Endodermal cell (in vitro differentiated cells): ENCODE measurements around the gene PARD3B. TPM values are rescaled to one million over a fixed set of nuclear protein-coding genes. Genes with fewer than 3 reads are reported as not detected.

ENCODE experiments used
- DNase-seq: peaks from one replicate; pipeline ENCODE4 v3.0.0-alpha.2; 2017
- H3K27ac ChIP-seq: 2 replicates; pipeline ENCODE4 v1.5.1; 2013; ENCODE audit warnings: mild to moderate bottlenecking, low read depth, low read length, moderate library complexity
- H3K27me3 ChIP-seq: 2 replicates; pipeline ENCODE4 v1.6.1; 2013; ENCODE audit warnings: mild to moderate bottlenecking, low read length, moderate library complexity; ENCODE audit not compliant: insufficient read depth, control insufficient read depth, poor library complexity, severe bottlenecking
- H3K36me3 ChIP-seq: 2 replicates; pipeline ENCODE4 v1.7.0; 2013; ENCODE audit warnings: mild to moderate bottlenecking, low read length, moderate library complexity; ENCODE audit not compliant: control insufficient read depth, insufficient read depth
- H3K4me1 ChIP-seq: one replicate; pipeline ENCODE4 v1.7.0; 2013; ENCODE audit warnings: low read length; ENCODE audit not compliant: control insufficient read depth, insufficient read depth
- H3K4me3 ChIP-seq: 2 replicates; pipeline ENCODE4 v1.5.1; 2013; ENCODE audit warnings: mild to moderate bottlenecking, low read length, moderate library complexity
- H3K9ac ChIP-seq: 2 replicates; pipeline ENCODE4 v1.6.1; 2013; ENCODE audit warnings: mild to moderate bottlenecking, low read length, moderate library complexity; ENCODE audit not compliant: poor library complexity, severe bottlenecking; ENCODE audit errors: extremely low read depth
- H3K9me3 ChIP-seq: 2 replicates; pipeline ENCODE4 v1.6.1; 2013; ENCODE audit warnings: mild to moderate bottlenecking, low read length, moderate library complexity; ENCODE audit not compliant: control insufficient read depth
- H3K27ac Mint-ChIP-seq: 2 replicates; pipeline ENCODE4 v1.8.0; 2020; ENCODE audit warnings: mixed read lengths
- H3K27me3 Mint-ChIP-seq: 2 replicates; pipeline ENCODE4 v1.8.0; 2021; ENCODE audit warnings: mild to moderate bottlenecking, mixed read lengths; ENCODE audit not compliant: insufficient read depth
- H3K36me3 Mint-ChIP-seq: 2 replicates; pipeline ENCODE4 v1.8.0; 2020; ENCODE audit warnings: low read depth, mixed read lengths
- H3K4me1 Mint-ChIP-seq: 2 replicates; pipeline ENCODE4 v1.8.0; 2020; ENCODE audit warnings: mixed read lengths
- H3K4me3 Mint-ChIP-seq: 2 replicates; pipeline ENCODE4 v1.8.0; 2020; ENCODE audit warnings: mild to moderate bottlenecking, moderate library complexity, mixed read lengths
- H3K9me3 Mint-ChIP-seq: 2 replicates; pipeline ENCODE4 v1.8.0; 2020; ENCODE audit warnings: mild to moderate bottlenecking, mixed read lengths
- WGBS, 2 experiments: methylation state at CpG; one replicate each; pipeline versions ENCODE4 v1.1.5 to v1.1.7; 2013; ENCODE audit warnings: missing lambda C conversion rate in 2 of 2, mixed read lengths in 1 of 2; ENCODE audit not compliant: insufficient coverage in 1 of 2, insufficient read length in 1 of 2; 5-methylcytosine and 5-hydroxymethylcytosine counted together
- total RNA-seq, 2 donors: library from RNA; stranded (reverse); fragmentation: NEBNext Ultra II Directional in 1 of 2; extraction: Animal tissue kit (Norgen Biotek cat#: 25700) in 1 of 2; gene quantifications; 2 replicates in 1 of 2; 3 replicates in 1 of 2; pipeline ENCODE4 v1.2.1, GENCODE V29; 2021
- TF ChIP-seq, protein P1 (sequence below): fragments of 200-600 bp; sonication (generic); conservative IDR thresholded peaks from 2 replicates; pipeline ENCODE4 v1.5.0; 2021; ENCODE audit warnings: antibody characterized with exemption, mild to moderate bottlenecking

PARD3B gene
- total RNA-seq, 2 donors from 2014 or later, result 2.5 to 5.6 TPM

DNA sequence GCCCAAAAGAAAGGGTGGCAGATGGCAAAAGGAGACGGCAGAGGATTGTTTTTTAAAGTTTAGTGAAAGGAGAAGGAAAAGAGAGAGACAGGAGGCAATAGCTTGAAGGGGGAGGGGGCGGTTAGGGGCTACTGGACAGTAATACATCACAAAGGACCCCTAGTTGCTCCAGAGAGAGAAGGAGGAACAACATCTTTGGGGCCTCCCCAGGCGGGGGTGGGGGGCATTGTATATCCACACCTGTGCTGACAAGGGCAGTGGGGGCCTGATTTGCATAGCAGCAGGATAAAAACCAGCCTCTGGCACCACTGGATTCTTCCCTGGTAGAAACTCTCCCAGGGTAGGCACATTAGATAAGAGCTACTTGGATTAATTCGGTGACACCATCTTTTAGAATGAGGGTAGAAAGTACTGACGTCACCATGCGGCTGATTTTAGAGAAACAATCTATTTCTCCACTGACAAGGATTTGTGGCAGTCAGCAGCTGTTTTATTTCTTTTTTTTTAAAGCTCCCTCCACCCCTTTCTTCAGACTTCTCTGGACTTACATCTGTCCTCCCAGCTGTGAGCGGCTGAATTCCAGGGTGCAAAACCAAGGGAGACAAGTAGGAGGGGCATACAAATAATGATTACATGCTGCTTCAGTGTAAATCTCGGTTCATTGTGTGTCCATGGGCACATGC, 937.3 kb downstream of the PARD3B start:
- Histone ChIP-seq H3K4me1 (no peaks in the 10 kb centered on the region), H3K27me3 (no peaks in the 10 kb centered on the region), H3K9me3 (no peaks in the 10 kb centered on the region), H3K4me3 (no peak overlapping the region), H3K27ac (peak overlapping the region; percentile 21), H3K36me3 (no peaks in the 10 kb centered on the region), H3K9ac (no peak overlapping the region)
- Mint-ChIP-seq H3K9me3 (no peaks in the 10 kb centered on the region), H3K27ac (no peak overlapping the region), H3K27me3 (peaks cover 1% of the 10 kb centered on the region), H3K4me1 (peaks cover 7% of the 10 kb centered on the region), H3K4me3 (no peak overlapping the region), H3K36me3 (no peaks in the 10 kb centered on the region)
- TF ChIP-seq, protein P1, sequence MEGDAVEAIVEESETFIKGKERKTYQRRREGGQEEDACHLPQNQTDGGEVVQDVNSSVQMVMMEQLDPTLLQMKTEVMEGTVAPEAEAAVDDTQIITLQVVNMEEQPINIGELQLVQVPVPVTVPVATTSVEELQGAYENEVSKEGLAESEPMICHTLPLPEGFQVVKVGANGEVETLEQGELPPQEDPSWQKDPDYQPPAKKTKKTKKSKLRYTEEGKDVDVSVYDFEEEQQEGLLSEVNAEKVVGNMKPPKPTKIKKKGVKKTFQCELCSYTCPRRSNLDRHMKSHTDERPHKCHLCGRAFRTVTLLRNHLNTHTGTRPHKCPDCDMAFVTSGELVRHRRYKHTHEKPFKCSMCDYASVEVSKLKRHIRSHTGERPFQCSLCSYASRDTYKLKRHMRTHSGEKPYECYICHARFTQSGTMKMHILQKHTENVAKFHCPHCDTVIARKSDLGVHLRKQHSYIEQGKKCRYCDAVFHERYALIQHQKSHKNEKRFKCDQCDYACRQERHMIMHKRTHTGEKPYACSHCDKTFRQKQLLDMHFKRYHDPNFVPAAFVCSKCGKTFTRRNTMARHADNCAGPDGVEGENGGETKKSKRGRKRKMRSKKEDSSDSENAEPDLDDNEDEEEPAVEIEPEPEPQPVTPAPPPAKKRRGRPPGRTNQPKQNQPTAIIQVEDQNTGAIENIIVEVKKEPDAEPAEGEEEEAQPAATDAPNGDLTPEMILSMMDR, result no peak
- 36 to 57% methylated on average over 7 to 8 of the region's 8 CpGs for WGBS, 2 experiments
- peak; percentile 52 for DNase-seq

DNA sequence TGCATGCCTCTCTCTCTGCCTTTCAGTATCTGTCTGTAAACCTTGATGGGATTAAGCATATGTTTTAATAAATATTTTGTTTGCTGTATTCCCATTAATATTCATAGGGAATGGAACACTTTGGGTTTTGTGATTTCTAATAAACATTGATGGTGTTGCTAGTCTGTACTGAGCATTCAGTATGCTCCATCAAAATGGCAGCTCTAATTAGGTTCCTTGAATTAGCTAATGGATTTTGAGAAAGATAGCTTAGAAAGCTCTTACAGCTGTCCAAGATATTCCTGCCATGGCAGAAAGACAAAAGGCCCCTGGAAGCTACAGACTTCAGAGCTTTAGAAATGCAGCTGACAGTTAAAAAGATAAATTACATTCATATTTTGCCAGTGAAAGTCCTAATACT, 937.8 kb downstream of the PARD3B start:
- no peaks in the 10 kb centered on the region for H3K27me3 ChIP-seq
- TF ChIP-seq, protein P1, result no peak
- Mint-ChIP-seq H3K4me3 (no peak overlapping the region), H3K4me1 (peaks cover 7% of the 10 kb centered on the region), H3K9me3 (no peaks in the 10 kb centered on the region), H3K27ac (no peak overlapping the region), H3K27me3 (no peaks in the 10 kb centered on the region), H3K36me3 (no peaks in the 10 kb centered on the region)
- H3K27ac ChIP-seq, result peak overlapping the region; percentile 21
- H3K4me1 ChIP-seq, result no peaks in the 10 kb centered on the region
- H3K36me3 ChIP-seq, result no peaks in the 10 kb centered on the region
- H3K9me3 ChIP-seq, result no peaks in the 10 kb centered on the region
- H3K4me3 ChIP-seq, result no peak overlapping the region
- no peak overlapping the region for H3K9ac ChIP-seq
- no peak for DNase-seq

DNA sequence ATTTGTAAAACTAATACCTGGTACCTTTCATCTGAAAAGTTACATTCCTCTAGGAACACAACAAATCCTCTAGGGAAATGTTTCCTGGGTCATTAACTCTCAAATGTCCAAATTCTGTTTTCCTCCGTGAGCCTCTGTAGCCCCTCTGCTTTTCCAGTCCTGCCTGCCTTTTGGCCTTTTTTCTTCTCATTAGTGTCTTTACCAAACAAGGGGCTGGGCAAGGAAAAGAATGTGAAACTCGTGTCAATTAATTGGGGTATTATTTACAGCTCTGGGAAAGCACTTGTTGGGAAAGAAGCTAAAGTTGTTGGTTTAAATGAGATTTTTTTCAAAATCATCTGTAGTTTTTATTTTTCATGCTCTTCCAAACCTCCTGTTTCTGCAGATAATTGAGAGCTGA, 938.9 kb downstream of the PARD3B start:
- H3K27me3 Mint-ChIP-seq, result no peaks in the 10 kb centered on the region
- H3K27ac ChIP-seq, result no peak overlapping the region
- 40 to 42% methylated on average over 2 of the region's 2 CpGs for WGBS, 2 experiments
- no peaks in the 10 kb centered on the region for H3K9me3 ChIP-seq
- H3K4me3 Mint-ChIP-seq, result no peak overlapping the region
- no peaks in the 10 kb centered on the region for H3K36me3 ChIP-seq
- peaks cover 7% of the 10 kb centered on the region for H3K4me1 Mint-ChIP-seq
- H3K9me3 Mint-ChIP-seq, result no peaks in the 10 kb centered on the region
- H3K36me3 Mint-ChIP-seq, result no peaks in the 10 kb centered on the region
- H3K9ac ChIP-seq, result no peak overlapping the region
- TF ChIP-seq, protein P1, result no peak
- DNase-seq, result no peak
- no peaks in the 10 kb centered on the region for H3K27me3 ChIP-seq
- H3K4me1 ChIP-seq, result no peaks in the 10 kb centered on the region
- no peak overlapping the region for H3K4me3 ChIP-seq
- no peak overlapping the region for H3K27ac Mint-ChIP-seq
